Measurements from ENCODE around the gene AIF1L. TPM values are rescaled to one million over a fixed set of nuclear protein-coding genes. Genes with fewer than 3 reads are reported as not detected.
A peak's percentile ranks its signal among the peaks of the same experiment; 100 is the strongest.

AIF1L gene
- total RNA-seq, 1 donor from 2014 or later, result 72.5 TPM

GRCh38 chr9:131120620-131121228 lies 24.4 kb downstream of the AIF1L start:
- Mint-ChIP-seq H3K36me3 (ENCODE audit: insufficient read depth) (peaks cover 7% of the 10 kb centered on the region), H3K9me3 (ENCODE audit: low read depth) (no peaks in the 10 kb centered on the region), H3K27me3 (no peaks in the 10 kb centered on the region), H3K4me3 (ENCODE audit: low read depth) (no peak overlapping the region), H3K27ac (no peak overlapping the region), H3K4me1 (ENCODE audit: low read depth) (peaks cover 7% of the 10 kb centered on the region)
- TF ChIP-seq, protein P1, sequence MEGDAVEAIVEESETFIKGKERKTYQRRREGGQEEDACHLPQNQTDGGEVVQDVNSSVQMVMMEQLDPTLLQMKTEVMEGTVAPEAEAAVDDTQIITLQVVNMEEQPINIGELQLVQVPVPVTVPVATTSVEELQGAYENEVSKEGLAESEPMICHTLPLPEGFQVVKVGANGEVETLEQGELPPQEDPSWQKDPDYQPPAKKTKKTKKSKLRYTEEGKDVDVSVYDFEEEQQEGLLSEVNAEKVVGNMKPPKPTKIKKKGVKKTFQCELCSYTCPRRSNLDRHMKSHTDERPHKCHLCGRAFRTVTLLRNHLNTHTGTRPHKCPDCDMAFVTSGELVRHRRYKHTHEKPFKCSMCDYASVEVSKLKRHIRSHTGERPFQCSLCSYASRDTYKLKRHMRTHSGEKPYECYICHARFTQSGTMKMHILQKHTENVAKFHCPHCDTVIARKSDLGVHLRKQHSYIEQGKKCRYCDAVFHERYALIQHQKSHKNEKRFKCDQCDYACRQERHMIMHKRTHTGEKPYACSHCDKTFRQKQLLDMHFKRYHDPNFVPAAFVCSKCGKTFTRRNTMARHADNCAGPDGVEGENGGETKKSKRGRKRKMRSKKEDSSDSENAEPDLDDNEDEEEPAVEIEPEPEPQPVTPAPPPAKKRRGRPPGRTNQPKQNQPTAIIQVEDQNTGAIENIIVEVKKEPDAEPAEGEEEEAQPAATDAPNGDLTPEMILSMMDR (IDR thresholded peaks at IDR 0.05; ENCODE audit: unreplicated experiment), result no peak
- DNase-seq (ENCODE audit: low spot score, unreplicated experiment), result no peak

GRCh38 chr9:131121346-131121745 lies 25.0 kb downstream of the AIF1L start:
- TF ChIP-seq, protein P1 (IDR thresholded peaks at IDR 0.05; ENCODE audit: unreplicated experiment), result no peak
- no peak overlapping the region for H3K4me3 Mint-ChIP-seq (ENCODE audit: low read depth)
- peaks cover 7% of the 10 kb centered on the region for H3K36me3 Mint-ChIP-seq (ENCODE audit: insufficient read depth)
- no peak overlapping the region for H3K27ac Mint-ChIP-seq
- no peaks in the 10 kb centered on the region for H3K27me3 Mint-ChIP-seq
- DNase-seq (ENCODE audit: low spot score, unreplicated experiment), result no peak
- H3K4me1 Mint-ChIP-seq (ENCODE audit: low read depth), result peaks cover 11% of the 10 kb centered on the region
- H3K9me3 Mint-ChIP-seq (ENCODE audit: low read depth), result no peaks in the 10 kb centered on the region

GRCh38 chr9:131122158-131122557 lies 25.8 kb downstream of the AIF1L start:
- DNase-seq (ENCODE audit: low spot score, unreplicated experiment), result no peak
- peaks cover 11% of the 10 kb centered on the region for H3K4me1 Mint-ChIP-seq (ENCODE audit: low read depth)
- H3K36me3 Mint-ChIP-seq (ENCODE audit: insufficient read depth), result peaks cover 7% of the 10 kb centered on the region
- H3K4me3 Mint-ChIP-seq (ENCODE audit: low read depth), result no peak overlapping the region
- H3K27ac Mint-ChIP-seq, result peak overlapping the region; percentile 59
- H3K27me3 Mint-ChIP-seq, result no peaks in the 10 kb centered on the region
- H3K9me3 Mint-ChIP-seq (ENCODE audit: low read depth), result no peaks in the 10 kb centered on the region
- TF ChIP-seq, protein P1 (IDR thresholded peaks at IDR 0.05; ENCODE audit: unreplicated experiment), result no peak

GRCh38 chr9:131125038-131125287 lies 28.6 kb downstream of the AIF1L start:
- TF ChIP-seq, protein P1 (IDR thresholded peaks at IDR 0.05; ENCODE audit: unreplicated experiment), result no peak
- Mint-ChIP-seq H3K9me3 (ENCODE audit: low read depth) (no peaks in the 10 kb centered on the region), H3K36me3 (ENCODE audit: insufficient read depth) (peaks cover 13% of the 10 kb centered on the region), H3K4me3 (ENCODE audit: low read depth) (peak overlapping the region; percentile 98), H3K27me3 (no peaks in the 10 kb centered on the region), H3K27ac (peak overlapping the region; percentile 99), H3K4me1 (ENCODE audit: low read depth) (peaks cover 11% of the 10 kb centered on the region)
- no peak for DNase-seq (ENCODE audit: low spot score, unreplicated experiment)

DNA sequence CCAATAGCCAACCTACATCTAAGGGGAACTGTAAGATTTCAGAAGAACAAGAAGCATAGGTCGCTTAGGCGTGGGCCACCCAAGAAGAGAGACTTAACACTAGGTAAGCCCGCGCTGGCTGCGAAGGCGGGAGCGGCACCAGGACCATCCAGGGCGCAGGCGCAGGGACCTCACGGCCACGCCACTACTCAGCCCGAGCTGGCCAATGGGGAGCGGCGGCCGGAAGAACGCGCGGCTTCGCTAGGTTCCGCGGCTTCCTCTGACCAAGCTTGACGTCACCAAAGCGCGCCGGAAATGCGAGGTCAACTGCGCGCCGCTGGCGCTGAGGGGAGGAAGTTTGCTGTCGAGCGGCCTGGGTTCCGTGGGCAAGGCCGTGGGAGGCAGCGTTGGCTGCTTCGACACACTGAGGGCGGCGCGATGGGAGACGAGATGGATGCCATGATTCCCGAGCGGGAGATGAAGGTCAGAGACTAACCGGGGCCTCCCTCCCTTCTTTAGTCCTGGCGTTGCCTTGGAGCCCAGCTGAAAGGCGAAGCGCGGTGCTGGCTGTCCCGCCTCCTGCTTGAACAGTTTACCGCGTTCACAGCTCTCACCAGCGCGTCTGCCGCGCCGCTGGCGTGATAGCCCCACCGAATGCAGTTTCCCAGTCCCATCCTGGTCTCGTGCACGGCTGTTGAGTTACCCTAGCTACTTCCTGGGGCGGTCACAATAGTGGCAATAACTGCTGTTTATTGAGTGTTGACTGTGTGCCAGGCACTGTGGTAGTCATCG lies 29.1 kb downstream of the AIF1L start, which contains the start of gene NUP214:
NUP214 (plus strand) TSS at position 299 of the 771 bp plus-strand sequence; CDS start at position 418, 119 bp downstream.
- TF ChIP-seq, protein P1 (IDR thresholded peaks at IDR 0.05; ENCODE audit: unreplicated experiment), result no peak
- Mint-ChIP-seq H3K36me3 (ENCODE audit: insufficient read depth) (peaks cover 12% of the 10 kb centered on the region), H3K27ac (peak within 1 kb of the TSS; percentile 99), H3K4me3 (ENCODE audit: low read depth) (peak within 1 kb of the TSS; percentile 98), H3K4me1 (ENCODE audit: low read depth) (peaks cover 11% of the 10 kb centered on the region), H3K27me3 (no peaks in the 10 kb centered on the region), H3K9me3 (ENCODE audit: low read depth) (no peaks in the 10 kb centered on the region)
- DNase-seq (ENCODE audit: low spot score, unreplicated experiment), result peak; percentile 97
